OCI-LY1 (cell line): ENCODE measurements around the gene FTO.

Experiments used
- EZH2 ChIP-seq: fragments of 200-600 bp; sonication (generic), shearing (Covaris generic); IDR thresholded peaks from 2 replicates; pipeline ENCODE4 v1.8.0; 2017; ENCODE audit warnings: borderline replicate concordance, mixed run types, mild to moderate bottlenecking, antibody characterized with exemption, low read length, moderate library complexity, mixed read lengths
- TF ChIP-seq, protein P1 (sequence below): fragments of 200-600 bp; sonication (generic), shearing (Covaris generic); IDR thresholded peaks from 2 replicates; pipeline ENCODE4 v1.5.1; 2017; ENCODE audit warnings: mild to moderate bottlenecking, antibody characterized with exemption, low read length, moderate library complexity, mixed read lengths

DNA sequence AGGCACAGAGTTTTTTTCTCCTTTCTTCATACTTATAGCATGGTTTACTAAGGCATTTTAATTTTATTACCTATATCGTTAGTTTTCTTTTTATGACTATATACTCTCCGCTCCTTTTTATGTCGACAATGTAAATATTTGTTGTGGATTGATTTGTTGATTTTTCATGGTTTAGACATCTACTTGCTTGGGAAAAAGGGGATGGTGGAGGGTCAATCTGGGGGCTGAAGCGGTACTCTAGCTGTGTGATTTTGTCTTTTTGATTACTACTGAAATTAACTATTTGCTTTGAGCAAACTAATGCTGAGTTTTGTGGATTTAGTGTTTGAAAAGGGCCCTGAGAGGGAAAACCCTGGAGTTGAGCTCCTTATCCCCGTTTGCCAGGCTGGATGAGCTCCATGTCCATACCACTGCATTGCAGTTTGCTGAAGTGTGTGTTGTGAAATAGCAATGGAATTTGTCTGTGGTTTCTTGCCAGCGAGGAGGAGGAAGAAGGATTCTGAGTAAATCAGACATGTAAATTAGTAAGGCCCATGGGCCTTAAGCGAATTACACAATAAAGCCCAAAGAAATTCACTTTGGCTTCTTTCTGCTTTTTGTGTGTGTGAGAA lies 72.0 kb downstream of the FTO start:
- TF ChIP-seq, protein P1, sequence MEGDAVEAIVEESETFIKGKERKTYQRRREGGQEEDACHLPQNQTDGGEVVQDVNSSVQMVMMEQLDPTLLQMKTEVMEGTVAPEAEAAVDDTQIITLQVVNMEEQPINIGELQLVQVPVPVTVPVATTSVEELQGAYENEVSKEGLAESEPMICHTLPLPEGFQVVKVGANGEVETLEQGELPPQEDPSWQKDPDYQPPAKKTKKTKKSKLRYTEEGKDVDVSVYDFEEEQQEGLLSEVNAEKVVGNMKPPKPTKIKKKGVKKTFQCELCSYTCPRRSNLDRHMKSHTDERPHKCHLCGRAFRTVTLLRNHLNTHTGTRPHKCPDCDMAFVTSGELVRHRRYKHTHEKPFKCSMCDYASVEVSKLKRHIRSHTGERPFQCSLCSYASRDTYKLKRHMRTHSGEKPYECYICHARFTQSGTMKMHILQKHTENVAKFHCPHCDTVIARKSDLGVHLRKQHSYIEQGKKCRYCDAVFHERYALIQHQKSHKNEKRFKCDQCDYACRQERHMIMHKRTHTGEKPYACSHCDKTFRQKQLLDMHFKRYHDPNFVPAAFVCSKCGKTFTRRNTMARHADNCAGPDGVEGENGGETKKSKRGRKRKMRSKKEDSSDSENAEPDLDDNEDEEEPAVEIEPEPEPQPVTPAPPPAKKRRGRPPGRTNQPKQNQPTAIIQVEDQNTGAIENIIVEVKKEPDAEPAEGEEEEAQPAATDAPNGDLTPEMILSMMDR: no peak
- no peak for TF ChIP-seq EZH2
